Measurements from ENCODE around the gene EAF1.

DNA sequence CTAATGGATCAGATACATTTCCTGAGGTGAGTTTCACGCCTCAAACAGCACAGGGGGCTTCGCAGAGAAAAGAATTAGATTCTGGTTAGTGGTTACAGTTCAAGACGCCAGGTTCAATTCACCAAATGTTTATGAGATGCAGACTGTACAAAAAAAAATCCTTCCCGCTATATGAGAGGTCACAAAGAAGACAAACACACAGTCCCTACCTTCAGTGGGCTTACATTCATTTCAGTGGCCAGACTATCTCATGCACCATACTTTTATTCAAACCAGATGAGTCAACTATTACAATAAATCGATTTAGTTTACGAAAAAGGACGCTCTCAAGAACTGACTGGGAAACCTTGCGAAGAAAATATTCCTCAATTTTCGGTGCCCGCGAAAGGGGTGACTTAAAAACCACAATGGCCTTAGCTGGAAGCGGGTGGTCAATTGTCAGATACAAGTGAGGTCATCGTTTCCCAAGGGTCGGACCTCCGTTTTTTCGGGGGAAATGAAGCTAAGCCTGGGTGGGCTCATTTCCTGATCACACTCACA is 749 bp upstream of the EAF1 start:
- TF ChIP-seq, protein P1, sequence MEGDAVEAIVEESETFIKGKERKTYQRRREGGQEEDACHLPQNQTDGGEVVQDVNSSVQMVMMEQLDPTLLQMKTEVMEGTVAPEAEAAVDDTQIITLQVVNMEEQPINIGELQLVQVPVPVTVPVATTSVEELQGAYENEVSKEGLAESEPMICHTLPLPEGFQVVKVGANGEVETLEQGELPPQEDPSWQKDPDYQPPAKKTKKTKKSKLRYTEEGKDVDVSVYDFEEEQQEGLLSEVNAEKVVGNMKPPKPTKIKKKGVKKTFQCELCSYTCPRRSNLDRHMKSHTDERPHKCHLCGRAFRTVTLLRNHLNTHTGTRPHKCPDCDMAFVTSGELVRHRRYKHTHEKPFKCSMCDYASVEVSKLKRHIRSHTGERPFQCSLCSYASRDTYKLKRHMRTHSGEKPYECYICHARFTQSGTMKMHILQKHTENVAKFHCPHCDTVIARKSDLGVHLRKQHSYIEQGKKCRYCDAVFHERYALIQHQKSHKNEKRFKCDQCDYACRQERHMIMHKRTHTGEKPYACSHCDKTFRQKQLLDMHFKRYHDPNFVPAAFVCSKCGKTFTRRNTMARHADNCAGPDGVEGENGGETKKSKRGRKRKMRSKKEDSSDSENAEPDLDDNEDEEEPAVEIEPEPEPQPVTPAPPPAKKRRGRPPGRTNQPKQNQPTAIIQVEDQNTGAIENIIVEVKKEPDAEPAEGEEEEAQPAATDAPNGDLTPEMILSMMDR (IDR thresholded peaks at IDR 0.05) = no peak
- TF ChIP-seq POLR2AphosphoS5 (IDR thresholded peaks at IDR 0.05) = no peak
